COR-L47 (cell line): ENCODE results near the gene TMEM232.
"Not testable (repeated sequence)": the region's sequence is repeated elsewhere in the genome, so short reads cannot be mapped to it uniquely, and the experiment has no call there.

Experiments used
- DNase-seq: peaks from one replicate; lab custom pipeline; 2025; lab: John Stamatoyannopoulos, UW

TMEM232 gene

DNA sequence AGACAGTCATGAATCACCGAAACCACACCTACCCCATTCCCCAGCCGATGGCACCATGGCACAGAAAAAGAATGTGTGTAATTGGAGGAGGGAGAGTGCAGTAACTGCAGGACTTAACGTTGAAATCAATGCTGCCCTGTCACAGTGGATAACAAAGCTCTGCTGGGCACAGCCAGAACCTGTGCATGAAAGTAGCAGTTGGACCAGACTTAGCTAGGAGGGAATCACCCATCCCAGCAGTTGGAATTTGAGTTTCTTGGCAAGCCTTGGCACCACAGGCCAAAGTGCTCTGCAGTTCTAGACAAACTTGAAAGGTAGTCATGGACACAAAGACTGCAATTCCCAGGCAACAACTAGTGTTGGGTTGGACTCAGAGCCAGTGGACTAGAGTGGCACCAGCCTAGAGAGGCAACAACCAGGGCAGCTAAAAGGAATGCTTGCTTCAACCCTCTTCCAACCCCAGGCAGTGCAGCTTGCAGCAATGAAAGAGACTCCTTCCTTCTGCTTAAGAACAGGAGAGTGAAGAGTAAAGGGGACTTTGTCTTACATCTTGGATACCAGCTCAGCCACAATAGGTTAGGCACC lies 19.1 kb downstream of the TMEM232 start:
- no peak for DNase-seq

DNA sequence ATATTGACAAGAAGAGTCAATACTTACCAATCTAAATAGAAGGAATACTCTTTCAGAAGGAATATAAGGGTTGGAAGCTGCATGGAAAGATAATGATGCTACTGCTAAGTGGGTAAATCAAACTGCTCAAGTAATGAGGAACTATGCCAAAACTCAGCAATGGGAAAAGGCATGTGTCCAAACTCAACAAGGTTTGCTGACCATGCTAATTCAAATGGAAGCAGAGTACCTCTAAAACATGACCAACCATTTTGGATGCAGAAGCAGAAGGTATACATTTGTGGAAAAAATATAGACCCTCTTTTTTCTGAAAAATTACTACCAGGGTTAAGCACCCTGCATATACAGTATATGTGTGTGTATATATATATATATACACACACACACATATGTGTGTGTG lies 21.1 kb downstream of the TMEM232 start:
- DNase-seq = no peak

DNA sequence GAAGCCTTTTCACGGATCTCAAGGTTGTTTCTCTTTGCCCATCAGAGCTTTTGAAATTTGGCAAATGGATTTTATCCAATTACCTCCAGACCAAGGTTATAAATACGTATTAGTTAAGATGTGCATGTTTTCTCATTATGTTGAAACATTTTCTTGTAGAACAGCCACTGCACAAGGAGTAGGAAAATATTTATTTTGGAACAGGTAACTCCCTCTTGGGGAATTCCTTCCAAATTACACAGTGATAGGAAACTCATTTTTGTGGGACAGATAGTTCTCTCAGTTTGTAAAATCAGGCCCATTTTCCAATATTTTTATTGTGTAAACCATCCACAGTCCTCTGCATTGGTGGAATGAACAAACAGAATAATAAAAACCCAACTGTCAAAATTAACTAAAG lies 23.0 kb downstream of the TMEM232 start:
- no peak for DNase-seq

DNA sequence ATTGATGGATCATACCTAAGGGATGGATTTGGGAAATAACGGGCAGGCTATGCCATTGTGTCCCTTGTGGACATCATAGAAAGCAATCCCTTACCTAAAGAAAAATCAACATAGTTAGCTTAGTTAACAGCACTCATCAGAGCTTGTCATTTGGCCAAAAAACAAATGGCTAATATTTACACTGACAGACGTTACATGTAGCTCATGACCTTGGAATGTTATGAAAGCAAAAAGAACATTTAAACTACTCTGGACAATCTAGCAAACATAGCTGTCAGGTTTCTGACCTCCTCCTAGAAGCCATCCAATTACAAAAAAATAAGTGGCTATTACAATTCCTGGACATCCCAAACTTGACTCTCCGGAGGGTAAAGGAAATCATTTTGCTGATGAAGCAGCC lies 23.8 kb downstream of the TMEM232 start:
- no peak for DNase-seq

DNA sequence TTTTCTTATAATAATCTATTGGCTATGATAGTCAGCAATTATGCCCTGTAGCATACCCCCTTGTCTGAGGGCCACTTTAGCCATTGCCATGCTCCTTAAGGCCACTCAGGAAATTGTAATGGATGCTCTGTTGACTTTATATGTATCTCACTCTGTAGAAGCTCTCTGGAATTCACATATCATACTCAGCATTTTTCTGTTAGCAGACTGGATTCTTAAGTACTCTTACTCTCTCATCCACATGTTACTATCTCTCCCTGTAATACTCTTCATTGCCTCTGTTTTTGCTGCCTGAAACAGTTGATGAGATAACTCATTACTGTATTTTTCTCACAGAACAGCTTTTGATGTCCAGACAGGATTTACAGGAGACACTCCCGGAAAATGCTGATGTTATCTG lies 24.2 kb downstream of the TMEM232 start:
- no peak for DNase-seq

DNA sequence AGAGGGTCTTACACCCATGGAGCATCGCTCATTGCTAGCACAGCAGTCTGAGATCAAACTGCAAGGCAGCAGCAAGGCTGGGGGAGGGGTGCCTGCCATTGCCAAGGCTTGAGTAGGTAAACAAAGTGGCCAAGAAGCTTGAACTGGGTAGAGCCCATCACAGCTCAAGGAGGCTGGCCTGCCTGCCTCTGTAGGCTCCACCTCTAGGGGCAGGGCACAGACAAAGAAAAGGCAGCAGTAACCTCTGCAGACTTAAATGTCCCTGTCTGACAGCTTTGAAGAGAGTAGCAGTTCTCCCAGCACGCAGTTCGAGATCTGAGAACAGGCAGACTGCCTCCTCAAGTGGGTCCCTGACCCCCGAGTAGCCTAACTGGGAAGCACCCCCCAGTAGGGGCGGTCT lies 33.8 kb downstream of the TMEM232 start:
- DNase-seq = not testable (repeated sequence)

DNA sequence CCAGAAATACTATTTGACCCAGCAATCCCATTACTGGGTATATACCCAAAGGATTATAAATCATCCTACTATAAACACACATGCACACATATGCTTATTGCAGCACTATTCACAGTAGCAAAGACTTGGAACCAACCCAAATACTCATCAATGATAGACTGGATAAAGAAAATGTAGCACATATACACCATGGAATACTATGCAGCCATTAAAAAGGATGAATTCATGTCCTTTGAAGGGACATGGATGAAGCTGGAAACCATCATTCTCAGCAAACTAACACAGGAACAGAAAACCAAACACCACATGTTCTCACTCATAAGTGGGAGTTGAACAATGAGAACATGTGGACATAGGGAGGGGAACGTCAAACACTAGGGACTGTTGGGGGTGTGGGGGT lies 35.9 kb downstream of the TMEM232 start:
- DNase-seq = not testable (repeated sequence)

DNA sequence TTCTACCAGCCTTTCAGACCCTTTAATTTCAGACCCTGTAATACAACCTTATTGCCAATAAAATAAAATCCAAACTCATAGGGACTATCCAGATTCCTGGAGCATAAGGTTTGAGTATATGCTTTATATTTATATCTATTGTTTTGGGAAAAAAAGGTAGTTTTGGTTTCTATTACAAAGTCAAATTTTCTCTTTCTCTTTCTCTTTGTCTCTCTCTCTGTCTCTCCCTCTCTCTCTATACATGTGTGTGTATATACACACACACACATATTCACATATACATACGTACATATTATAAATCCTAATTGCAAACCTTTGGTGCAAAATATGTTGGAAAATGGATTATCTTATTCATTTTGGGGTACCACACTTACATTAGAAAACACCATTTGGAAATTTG lies 39.0 kb downstream of the TMEM232 start:
- DNase-seq = no peak

DNA sequence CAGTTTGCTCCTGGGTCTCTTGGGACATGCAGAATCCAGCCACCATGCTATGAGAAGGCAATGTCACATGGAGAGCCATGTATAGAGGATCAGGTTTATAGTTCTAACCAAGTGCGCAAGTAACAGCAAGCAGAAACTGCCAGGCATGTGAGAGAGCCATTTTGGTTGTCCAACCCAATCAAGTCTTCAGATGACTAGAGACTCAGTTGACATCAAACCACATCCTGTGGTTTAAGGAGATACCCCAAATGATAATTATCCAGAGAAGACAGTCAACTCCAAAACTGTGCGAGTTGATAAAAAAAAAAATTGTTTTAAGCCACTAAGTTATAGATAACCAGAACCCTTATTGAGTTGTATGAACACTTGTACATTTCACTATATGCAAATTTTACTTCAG lies 40.2 kb downstream of the TMEM232 start:
- DNase-seq = no peak

DNA sequence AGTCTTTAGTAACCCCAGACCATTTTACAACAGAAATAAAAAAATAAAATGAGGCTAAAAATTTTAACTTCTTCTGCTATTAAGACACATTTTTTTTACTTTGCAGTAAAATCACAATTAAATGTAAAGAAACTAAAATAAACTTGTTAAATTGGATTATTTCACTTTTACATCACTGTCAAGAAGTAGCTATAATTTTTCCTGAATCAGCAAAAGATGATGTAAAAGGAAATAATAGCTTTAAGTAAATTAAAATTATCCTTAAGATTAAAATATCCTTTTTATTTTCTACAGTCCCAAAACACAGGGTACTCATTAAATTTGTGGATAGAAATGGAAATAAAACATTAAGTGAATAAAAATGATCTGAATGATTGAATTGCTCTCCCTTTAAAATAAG lies 44.5 kb downstream of the TMEM232 start:
- no peak for DNase-seq

DNA sequence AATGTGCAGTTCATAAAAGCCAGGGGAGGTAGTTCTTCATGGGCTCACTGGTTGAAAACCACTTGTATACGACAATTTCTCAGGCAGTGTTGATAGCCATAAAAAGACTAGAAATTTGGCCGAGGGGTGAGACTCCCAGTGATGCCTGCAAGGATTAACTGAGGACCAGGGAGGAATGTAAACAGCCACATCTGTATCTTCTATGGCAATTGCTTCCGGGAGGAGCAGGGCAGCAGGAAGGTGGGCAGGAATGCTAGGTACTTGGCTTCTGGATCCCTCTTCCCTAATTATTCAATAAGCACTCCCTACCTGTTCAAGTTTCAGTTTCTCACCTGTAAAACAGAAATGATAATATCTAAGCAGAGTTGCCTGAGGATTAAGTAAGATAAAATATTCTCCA lies 45.4 kb downstream of the TMEM232 start:
- DNase-seq = no peak

DNA sequence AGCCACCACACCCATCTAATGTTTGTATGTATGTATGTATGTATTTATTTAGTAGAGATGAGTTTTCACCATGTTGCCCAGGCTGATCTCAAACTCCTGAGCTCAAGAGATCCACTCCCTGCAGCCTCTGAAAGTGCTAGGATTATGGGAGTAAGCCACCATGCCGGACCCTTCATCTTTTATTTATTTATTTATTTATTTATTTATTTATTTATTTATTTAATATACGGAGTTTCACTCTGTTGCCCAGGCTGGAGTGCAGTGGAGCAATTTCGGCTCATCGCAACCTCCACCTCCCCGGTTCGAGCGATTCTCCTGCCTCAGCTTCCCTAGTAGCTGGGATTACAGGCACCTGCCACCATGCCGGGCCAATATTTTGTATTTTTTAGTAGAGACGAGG lies 49.9 kb downstream of the TMEM232 start:
- not testable (repeated sequence) for DNase-seq

DNA sequence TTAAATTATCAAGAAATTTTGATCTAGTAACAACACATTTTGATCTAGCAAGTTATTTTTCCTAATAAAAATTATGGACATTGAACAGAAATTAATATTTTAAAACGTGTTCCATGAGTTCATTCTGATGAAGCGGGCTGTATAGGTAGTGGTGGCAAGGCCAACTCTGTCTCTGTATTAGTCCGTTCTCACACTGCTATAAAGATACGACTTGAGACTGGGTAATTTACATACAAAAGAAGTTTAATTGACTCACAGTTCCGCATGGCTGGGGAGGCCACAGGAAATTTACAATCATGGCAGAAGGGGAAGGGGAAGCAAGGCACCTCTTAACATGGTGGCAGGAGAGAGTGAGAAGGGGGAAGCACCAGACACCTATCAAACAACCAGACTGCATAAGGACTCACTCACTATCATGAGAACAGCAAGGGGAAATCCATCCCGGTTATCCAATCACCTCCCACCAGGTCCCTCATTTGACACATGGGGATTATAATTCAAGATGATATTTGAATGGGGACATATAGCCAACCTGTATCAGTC lies 61.2 kb downstream of the TMEM232 start:
- DNase-seq = no peak

DNA sequence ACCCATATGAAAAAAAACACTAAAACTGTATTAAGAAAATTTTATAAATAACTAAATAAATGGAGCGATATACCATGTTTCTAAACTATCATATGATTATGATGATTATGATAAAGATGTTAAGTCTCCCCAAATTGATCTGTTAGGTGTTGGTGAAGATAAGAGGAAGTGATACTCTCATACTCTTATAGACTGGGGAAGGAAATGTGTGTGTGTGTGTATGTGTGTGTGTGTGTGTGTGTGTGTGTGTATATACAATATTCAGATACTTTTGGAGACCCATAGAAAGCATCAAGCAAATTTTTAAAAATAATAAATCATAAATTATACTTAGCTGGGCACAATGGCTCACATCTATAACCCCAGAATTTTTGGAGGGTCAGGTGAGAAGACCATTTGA lies 62.9 kb downstream of the TMEM232 start:
- DNase-seq = no peak

DNA sequence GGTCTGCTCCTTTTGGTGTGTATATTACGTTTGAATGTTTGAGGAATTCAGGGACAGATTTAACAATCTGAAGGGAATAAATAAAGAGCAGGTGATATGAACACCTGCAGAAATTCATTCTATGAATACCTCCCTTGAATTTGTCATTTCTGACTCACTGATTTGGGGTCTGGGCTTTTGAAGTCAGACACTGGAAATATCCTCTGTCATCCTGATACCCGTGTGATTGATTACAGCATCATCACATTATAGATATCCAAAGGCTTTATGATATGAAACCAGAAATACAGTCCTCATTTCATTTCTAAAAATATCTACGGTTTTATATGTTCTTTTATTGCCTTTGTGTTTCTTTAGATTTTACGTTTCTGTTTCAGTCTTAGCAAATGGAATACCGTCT lies 68.5 kb downstream of the TMEM232 start:
- no peak for DNase-seq

DNA sequence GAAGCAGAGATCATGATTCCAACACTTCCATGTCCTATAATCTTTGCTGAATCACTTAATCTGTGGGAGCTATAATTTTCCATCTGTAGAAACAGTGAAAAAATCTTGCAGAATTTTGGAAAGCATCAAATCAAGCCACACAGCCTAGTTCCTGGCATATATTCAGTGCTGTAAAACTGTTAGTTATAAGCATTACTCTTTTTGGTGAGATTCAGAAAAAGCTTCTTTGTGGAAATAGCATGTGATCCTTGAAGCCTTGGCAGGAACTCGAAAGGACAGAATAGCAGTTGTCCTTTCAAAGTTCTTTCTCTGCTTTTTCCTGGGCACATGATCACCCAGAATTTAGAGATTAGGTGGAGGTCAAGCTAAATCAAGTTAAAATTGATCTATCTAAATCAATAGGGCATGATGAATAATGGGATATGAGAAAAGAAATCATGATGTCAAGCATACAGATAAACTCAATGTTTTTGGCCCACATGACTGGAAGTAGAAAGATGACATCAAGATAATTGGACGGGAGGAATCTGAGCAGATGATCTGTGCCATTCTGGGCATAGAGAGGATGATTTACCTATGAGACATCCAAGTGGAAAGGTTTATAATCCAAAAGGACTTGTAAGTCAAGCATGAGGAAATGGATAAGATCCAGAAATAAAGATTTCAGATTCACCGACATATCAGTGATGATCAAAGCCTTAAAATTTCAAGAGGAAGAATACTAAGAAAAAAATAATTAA lies 73.1 kb downstream of the TMEM232 start:
- DNase-seq = no peak

DNA sequence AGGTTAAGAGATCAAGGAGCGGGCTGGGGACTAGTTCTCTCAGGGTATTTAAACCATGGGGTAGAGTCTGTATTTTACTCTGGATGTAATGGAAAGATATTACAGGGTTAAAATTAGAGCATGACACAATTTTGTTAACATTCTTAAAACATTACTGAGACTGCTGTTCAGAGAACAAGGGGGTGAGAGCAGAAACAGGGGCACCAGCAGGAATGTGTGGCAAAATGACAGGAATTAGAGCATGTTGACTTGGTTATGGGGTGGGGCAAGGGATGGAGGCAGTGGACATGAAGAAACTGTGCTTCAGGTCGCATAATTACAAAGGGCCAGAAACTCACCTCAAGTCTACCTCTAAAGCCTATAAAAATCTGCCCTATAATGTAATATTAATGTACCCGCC lies 75.0 kb downstream of the TMEM232 start:
- no peak for DNase-seq

DNA sequence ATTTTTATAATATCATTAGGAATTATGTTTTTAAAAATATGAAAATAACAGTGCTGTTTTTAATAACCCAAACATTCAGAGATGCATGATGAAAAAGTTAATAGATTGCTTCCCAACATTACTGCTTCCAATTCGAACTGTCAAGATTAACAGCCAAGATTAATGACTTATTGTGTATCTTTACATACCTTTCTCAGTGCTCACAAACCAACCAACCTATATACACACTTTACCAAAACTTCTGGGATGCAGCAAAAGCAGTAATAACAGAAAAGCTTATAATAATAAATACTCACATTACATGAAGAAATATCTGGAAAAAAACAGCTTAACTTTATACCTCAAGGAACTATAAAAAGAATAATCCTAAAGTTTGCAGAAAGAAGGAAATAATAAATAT lies 82.1 kb downstream of the TMEM232 start:
- DNase-seq = no peak

DNA sequence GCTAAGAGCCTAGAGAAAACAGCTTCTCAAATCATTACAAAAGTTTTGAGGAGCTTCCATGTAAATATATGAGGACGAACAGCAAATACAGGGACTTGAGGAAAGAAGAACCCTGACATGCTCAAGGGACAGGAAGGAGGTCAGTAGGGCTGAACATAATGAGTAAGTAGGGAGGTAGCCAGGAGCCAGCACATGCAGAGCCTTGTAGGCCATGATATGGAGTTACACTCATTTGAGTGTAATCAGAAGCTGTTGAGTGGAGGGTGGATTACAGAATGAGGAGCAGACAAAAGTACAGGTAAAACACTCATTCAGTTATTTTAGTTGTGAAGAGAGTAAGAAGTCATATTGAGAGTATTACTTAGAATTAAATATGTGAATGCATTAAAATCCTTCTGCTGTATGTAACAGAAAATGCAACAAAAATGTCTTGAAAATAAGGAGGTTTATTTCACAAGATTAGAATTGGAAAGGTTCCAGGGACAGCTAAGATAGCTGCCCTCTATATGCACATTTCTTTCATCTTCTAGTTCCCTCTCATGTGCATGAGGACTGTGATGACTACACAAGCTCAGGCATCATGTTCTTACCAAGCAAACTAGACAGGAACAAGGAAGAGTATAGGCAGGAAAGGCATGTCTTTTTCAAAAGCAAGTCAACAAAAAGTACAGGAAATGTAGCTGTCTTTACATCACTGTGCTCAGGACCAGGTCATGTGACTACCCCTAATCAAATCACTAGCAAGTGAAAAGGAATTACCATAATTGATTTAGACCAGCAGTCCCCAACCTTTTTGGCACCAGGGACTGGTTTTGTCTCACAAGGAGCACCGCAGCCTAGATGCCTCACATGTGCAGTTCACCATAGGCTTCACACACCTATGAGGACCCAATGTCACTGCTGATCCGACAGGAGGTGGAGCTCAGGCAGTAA lies 87.2 kb downstream of the TMEM232 start:
- DNase-seq = no peak

DNA sequence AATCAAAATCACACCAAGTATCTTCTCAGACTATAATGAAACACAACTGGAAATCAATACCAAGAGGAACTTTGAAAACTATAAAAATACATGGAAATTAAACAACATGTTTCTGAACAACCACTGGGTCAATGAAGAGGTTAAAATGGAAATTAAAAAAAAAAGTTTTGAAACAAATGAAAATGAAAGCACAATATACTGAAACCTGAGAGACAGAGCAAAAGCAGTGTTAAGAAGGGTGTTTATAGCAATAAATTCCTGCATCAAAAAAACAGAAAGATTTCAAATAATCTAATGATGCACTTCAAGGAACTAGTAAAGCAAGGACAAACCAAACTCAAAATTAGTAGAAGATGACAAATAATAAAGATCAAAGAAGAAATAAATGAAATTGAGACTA lies 92.0 kb downstream of the TMEM232 start:
- no peak for DNase-seq

DNA sequence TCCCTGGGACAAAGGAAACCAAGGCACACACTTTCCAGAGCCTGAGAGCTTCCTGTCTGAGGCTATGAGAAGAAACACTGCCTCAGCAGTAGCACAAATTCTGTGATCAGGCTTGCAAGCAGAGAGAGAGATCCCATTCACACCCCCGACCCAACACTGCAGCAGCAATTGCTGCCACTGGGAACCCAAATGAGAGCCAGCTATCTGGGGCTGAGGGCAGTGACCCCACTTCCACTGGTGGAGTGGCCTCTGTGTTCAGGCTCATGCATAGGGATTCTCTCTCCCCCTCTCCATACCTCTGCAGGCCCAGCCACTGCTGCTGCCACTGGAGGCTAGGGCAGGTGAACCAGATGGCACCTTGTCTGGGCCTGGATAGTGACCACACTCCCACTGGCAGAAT lies 95.2 kb downstream of the TMEM232 start:
- DNase-seq = no peak

DNA sequence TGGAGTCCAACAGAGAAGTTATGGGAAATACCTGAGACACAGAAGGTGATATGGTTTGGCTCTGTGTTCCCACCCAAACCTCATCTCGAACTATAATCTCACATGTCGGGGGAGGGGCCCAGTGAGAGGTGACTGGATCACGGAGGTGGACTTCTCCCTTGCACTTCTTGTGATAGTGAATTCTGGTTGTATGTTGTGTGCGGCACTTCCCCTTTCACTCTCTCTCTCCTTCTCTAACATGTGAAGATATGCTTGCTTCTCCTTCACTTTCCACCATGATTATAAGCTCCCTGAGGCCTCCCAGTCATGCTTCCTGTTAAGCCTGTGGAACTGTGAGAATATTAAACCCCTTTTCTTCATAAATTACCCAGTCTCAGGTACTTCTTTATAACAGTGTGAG lies 96.1 kb downstream of the TMEM232 start:
- DNase-seq = no peak
